ENCODE measurements around the gene CD164. TPM values are rescaled to one million over a fixed set of nuclear protein-coding genes. Genes with fewer than 3 reads are reported as not detected.

CD164 gene
- total and polyA plus RNA-seq, 2 of the 4 experiments (the other 2 are of a cell fraction) = 146 to 150 TPM

DNA sequence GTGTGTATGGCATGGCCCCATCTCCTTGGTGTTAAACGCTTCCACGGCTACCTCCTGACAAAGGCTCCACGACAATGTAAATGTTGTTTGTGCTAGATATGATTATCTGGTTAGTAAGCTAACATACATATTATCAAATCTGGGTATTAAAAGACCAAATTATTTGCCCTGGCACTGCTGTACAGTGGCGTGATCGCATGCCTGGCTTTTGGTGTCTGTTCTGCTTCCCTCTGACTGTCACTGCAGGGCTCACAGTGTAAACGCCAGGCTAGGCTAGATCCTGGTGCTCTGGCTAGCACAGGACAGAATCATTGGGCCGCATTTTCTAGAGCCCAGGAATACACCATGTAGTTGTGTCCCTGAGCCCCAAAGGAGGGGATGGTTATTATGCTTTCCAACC is 38.7 kb downstream of the CD164 start:
- intact Hi-C loops (cut with micrococcal nuclease) = no loop called here
- Histone ChIP-seq H2AK9ac (replicated peaks; ENCODE audit: low read depth, low read length, poor library complexity) (no peak overlapping the region), H3K14ac (replicated peaks; ENCODE audit: low read depth, low read length) (no peak overlapping the region), H3K9ac (ENCODE audit: low read depth, low read length) (no peak overlapping the region), H3K4me1 (ENCODE audit: control insufficient read depth, insufficient read depth, low read length) (no peaks in the 10 kb centered on the region), H3K9me3 (ENCODE audit: control insufficient read depth, insufficient read depth, low read length) (no peaks in the 10 kb centered on the region), H2BK15ac (ENCODE audit: low read depth, low read length) (no peak overlapping the region), H2BK20ac (ENCODE audit: low read depth, low read length) (no peak overlapping the region), H3K27ac (ENCODE audit: insufficient read depth, low read length) (no peak overlapping the region), H3K27me3 (ENCODE audit: control insufficient read depth, insufficient read depth, low read length) (no peaks in the 10 kb centered on the region), H2BK120ac (ENCODE audit: low read depth, low read length) (no peak overlapping the region), H3K4me3 (ENCODE audit: insufficient read depth, low read depth, low read length) (no peak overlapping the region), H3K4ac (ENCODE audit: low read depth, low read length) (no peak overlapping the region), H3K79me1 (ENCODE audit: low read depth in 1 of 2, low read length in 2 of 2) (no peaks in the 10 kb centered on the region), H4K20me1 (ENCODE audit: insufficient read depth, low read length) (no peaks in the 10 kb centered on the region), H3K18ac (ENCODE audit: low read depth, low read length) (no peak overlapping the region), H3K9me1 (ENCODE audit: insufficient read depth, low read length) (no peaks in the 10 kb centered on the region), H2BK5ac (ENCODE audit: low read depth, low read length, poor library complexity, severe bottlenecking) (no peak overlapping the region), H3K56ac (ENCODE audit: extremely low read depth, insufficient read depth, low read length) (no peak overlapping the region), H3K23ac (ENCODE audit: low read depth, low read length) (no peak overlapping the region), H3K4me2 (ENCODE audit: low read depth, low read length) (no peak overlapping the region), H3K36me3 (ENCODE audit: control insufficient read depth, insufficient read depth, low read length) (no peaks in the 10 kb centered on the region), H4K5ac (ENCODE audit: low read depth, low read length) (no peak overlapping the region), H2AK5ac (ENCODE audit: low read depth, low read length) (no peak overlapping the region), H4K8ac (ENCODE audit: low read depth in 2 of 2, low read length in 2 of 2) (no peak overlapping the region), H2AFZ (replicated peaks; ENCODE audit: low read length, poor library complexity) (no peak overlapping the region), H4K91ac (ENCODE audit: insufficient read depth, low read depth, low read length) (no peak overlapping the region)
- no TSS peak for BruUV-seq (replicated peaks)
- dilution Hi-C loops (cut with HindIII; ENCODE audit: low sequenced_read_pairs, unreplicated experiment) = no loop called here
- in situ Hi-C loops (cut with MboI; ENCODE audit: low sequenced_read_pairs) = no loop called here
- WGBS, 2 experiments (ENCODE audit: extremely low coverage in 2 of 2, insufficient read length in 1 of 2) = no CpG with 5 or more reads among the region's 7 CpGs
- ATAC-seq (ENCODE audit: low read depth) (no peak), DNase-seq (no peak)
- POLR2A ChIA-PET (ENCODE audit: unreplicated experiment) = no interaction called here
- TF ChIP-seq POLR2A (IDR thresholded peaks at IDR 0.05; ENCODE audit: low read depth, low read length) (no peak), RFX5 (IDR thresholded peaks at IDR 0.05; ENCODE audit: low read depth, low read length) (no peak), MXI1 (IDR thresholded peaks at IDR 0.05; ENCODE audit: borderline replicate concordance, low read depth, low read length) (no peak), NFE2L2 (IDR thresholded peaks at IDR 0.05; ENCODE audit: low read depth, low read length) (no peak), MAFK (IDR thresholded peaks at IDR 0.05; ENCODE audit: low read depth, low read length) (no peak), CHD1 (IDR thresholded peaks at IDR 0.05; ENCODE audit: low read depth, low read length) (no peak), CEBPB (IDR thresholded peaks at IDR 0.05; ENCODE audit: low read depth, low read length) (no peak), FOS (IDR thresholded peaks at IDR 0.05; ENCODE audit: low read depth, low read length) (no peak), RAD21 (IDR thresholded peaks at IDR 0.05; ENCODE audit: low read length) (no peak), MAZ (IDR thresholded peaks at IDR 0.05; ENCODE audit: borderline replicate concordance, low read depth, low read length) (no peak), BHLHE40 (IDR thresholded peaks at IDR 0.05; ENCODE audit: low read depth, low read length) (no peak), RCOR1 (IDR thresholded peaks at IDR 0.05; ENCODE audit: insufficient replicate concordance, low read length) (no peak), SMC3 (IDR thresholded peaks at IDR 0.05; ENCODE audit: low read depth, low read length) (no peak)
- TF ChIP-seq, protein P1, sequence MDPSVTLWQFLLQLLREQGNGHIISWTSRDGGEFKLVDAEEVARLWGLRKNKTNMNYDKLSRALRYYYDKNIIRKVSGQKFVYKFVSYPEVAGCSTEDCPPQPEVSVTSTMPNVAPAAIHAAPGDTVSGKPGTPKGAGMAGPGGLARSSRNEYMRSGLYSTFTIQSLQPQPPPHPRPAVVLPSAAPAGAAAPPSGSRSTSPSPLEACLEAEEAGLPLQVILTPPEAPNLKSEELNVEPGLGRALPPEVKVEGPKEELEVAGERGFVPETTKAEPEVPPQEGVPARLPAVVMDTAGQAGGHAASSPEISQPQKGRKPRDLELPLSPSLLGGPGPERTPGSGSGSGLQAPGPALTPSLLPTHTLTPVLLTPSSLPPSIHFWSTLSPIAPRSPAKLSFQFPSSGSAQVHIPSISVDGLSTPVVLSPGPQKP (IDR thresholded peaks at IDR 0.05; ENCODE audit: borderline replicate concordance, low read depth, low read length) = no peak
- TF ChIP-seq, protein P2, sequence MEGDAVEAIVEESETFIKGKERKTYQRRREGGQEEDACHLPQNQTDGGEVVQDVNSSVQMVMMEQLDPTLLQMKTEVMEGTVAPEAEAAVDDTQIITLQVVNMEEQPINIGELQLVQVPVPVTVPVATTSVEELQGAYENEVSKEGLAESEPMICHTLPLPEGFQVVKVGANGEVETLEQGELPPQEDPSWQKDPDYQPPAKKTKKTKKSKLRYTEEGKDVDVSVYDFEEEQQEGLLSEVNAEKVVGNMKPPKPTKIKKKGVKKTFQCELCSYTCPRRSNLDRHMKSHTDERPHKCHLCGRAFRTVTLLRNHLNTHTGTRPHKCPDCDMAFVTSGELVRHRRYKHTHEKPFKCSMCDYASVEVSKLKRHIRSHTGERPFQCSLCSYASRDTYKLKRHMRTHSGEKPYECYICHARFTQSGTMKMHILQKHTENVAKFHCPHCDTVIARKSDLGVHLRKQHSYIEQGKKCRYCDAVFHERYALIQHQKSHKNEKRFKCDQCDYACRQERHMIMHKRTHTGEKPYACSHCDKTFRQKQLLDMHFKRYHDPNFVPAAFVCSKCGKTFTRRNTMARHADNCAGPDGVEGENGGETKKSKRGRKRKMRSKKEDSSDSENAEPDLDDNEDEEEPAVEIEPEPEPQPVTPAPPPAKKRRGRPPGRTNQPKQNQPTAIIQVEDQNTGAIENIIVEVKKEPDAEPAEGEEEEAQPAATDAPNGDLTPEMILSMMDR (conservative IDR thresholded peaks at IDR 0.05; ENCODE audit: low read depth, low read length) = no peak
- TF ChIP-seq, protein P3, sequence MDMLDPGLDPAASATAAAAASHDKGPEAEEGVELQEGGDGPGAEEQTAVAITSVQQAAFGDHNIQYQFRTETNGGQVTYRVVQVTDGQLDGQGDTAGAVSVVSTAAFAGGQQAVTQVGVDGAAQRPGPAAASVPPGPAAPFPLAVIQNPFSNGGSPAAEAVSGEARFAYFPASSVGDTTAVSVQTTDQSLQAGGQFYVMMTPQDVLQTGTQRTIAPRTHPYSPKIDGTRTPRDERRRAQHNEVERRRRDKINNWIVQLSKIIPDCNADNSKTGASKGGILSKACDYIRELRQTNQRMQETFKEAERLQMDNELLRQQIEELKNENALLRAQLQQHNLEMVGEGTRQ (IDR thresholded peaks at IDR 0.05; ENCODE audit: low read depth, low read length) = no peak
- CTCF ChIA-PET = no interaction called here
